Common myeloid progenitor, CD34-positive (primary cell): ENCODE measurements around the gene ACAD11.

Source experiments
- CTCF ChIA-PET: fragments of 350-600 bp; sonication (Branson Sonifier 250); formaldehyde crosslinking; loops from one replicate; lab custom pipeline; 2021; ENCODE audit warnings: antibody characterized with exemption; lab: Charles Lee
- POLR2A ChIA-PET: fragments of 350-600 bp; sonication (Branson Sonifier 250); formaldehyde crosslinking; loops from one replicate; lab custom pipeline; 2021; ENCODE audit warnings: antibody characterized with exemption; lab: Charles Lee
- DNase-seq, 3 donors: peaks; one replicate each; pipeline versions ENCODE4 v3.0.0 to v3.0.0-alpha.2; 2013
- H3K27ac ChIP-seq, 2 experiments: 1 replicate in 1 of 2; 2 replicates in 1 of 2; pipeline ENCODE4 v1.7.0; 2013; ENCODE audit warnings: inconsistent platforms in 2 of 2, low read length in 2 of 2, mild to moderate bottlenecking in 2 of 2, low read depth in 1 of 2, moderate library complexity in 1 of 2; ENCODE audit not compliant: severe bottlenecking in 2 of 2, insufficient read depth in 1 of 2, poor library complexity in 1 of 2
- H3K27me3 ChIP-seq, 5 experiments: replicated peaks in 2 of 5; 1 replicate in 3 of 5; 2 replicates in 2 of 5; pipeline versions ENCODE4 v1.6.1 to v1.7.0; 2013; ENCODE audit warnings: low read length in 4 of 5, mild to moderate bottlenecking in 2 of 5, moderate library complexity in 2 of 5, inconsistent platforms in 1 of 5; ENCODE audit not compliant: insufficient read depth in 5 of 5, control insufficient read depth in 4 of 5
- H3K36me3 ChIP-seq, 4 experiments: 1 replicate in 2 of 4; 2 replicates in 2 of 4; pipeline versions ENCODE4 v1.6.1 to v1.7.0; 2013; ENCODE audit warnings: low read length in 3 of 4, control low read depth in 1 of 4, mild to moderate bottlenecking in 1 of 4; ENCODE audit not compliant: control insufficient read depth in 4 of 4, insufficient read depth in 4 of 4
- H3K4me1 ChIP-seq, 4 experiments: 1 replicate in 3 of 4; 2 replicates in 1 of 4; pipeline versions ENCODE4 v1.6.1 to v1.7.1; 2013; ENCODE audit warnings: low read length in 3 of 4, mild to moderate bottlenecking in 3 of 4, control low read depth in 1 of 4, inconsistent platforms in 1 of 4, moderate library complexity in 1 of 4; ENCODE audit not compliant: control insufficient read depth in 4 of 4, insufficient read depth in 4 of 4; ENCODE audit errors: control extremely low read depth in 1 of 4
- H3K4me3 ChIP-seq, 7 experiments: 1 replicate in 4 of 7; 2 replicates in 3 of 7; pipeline versions ENCODE4 v1.5.1 to v1.7.0; 2013; ENCODE audit warnings: mild to moderate bottlenecking in 7 of 7, low read length in 6 of 7, moderate library complexity in 6 of 7, inconsistent platforms in 2 of 7, low read depth in 2 of 7, control low read depth in 1 of 7; ENCODE audit not compliant: insufficient read depth in 4 of 7, control insufficient read depth in 1 of 7; ENCODE audit errors: extremely low read depth in 1 of 7
- H3K9me3 ChIP-seq, 5 experiments: 1 replicate in 4 of 5; 2 replicates in 1 of 5; pipeline versions ENCODE4 v1.6.1 to v1.7.1; 2013; ENCODE audit warnings: low read length in 4 of 5, mild to moderate bottlenecking in 2 of 5, inconsistent platforms in 1 of 5, low read depth in 1 of 5, moderate library complexity in 1 of 5; ENCODE audit not compliant: control insufficient read depth in 4 of 5, insufficient read depth in 2 of 5; ENCODE audit errors: control extremely low read depth in 1 of 5
- WGBS: methylation state at CpG from one replicate; pipeline ENCODE4 v1.1.5; 2013; ENCODE audit not compliant: insufficient coverage; 5-methylcytosine and 5-hydroxymethylcytosine counted together

ACAD11 gene

GRCh38 chr3:132681421-132681820, 21.8 kb upstream of the ACAD11 start:
- ChIA-PET CTCF (interaction anchor here (1.0 to 1.7 kb wide), 3 partner anchors 11 to 147 kb away, joined by 3 to 5 read pairs (median 3); no protein-coding TSS in a partner anchor), POLR2A (no interaction called here)
- no peaks in the 10 kb centered on the region for H3K9me3 ChIP-seq

GRCh38 chr3:132679911-132680310, 20.3 kb upstream of the ACAD11 start:
- H3K27ac ChIP-seq: no peak overlapping the region
- no peak for DNase-seq
- H3K27me3 ChIP-seq: no peaks in the 10 kb centered on the region
- ChIA-PET POLR2A (interaction anchor here (0.6 kb wide), 1 partner anchor 147 kb away, joined by 3 read pairs; no protein-coding TSS in a partner anchor), CTCF (no interaction called here)
- no peaks in the 10 kb centered on the region for H3K9me3 ChIP-seq
- no peaks in the 10 kb centered on the region for H3K4me1 ChIP-seq
- 96% methylated on average over 4 of the region's 5 CpGs for WGBS
- H3K4me3 ChIP-seq: no peak overlapping the region
- H3K36me3 ChIP-seq: peaks cover 5 to 71% (median 25%) of the 10 kb centered on the region in 4 experiments

More at GRCh38 chr3:132681421-132681820, 21.8 kb upstream of the ACAD11 start:
- Histone ChIP-seq H3K4me1 (no peaks in the 10 kb centered on the region), H3K27me3 (no peaks in the 10 kb centered on the region), H3K27ac (no peak overlapping the region), H3K4me3 (no peak overlapping the region), H3K36me3 (peaks cover 5 to 71% (median 26%) of the 10 kb centered on the region in 4 experiments)
- WGBS: 80% methylated on average over 1 of the region's 3 CpGs
- no peak for DNase-seq

- Histone ChIP-seq H3K4me1 (no peaks in the 10 kb centered on the region), H3K27ac (no peak overlapping the region), H3K27me3 (no peaks in the 10 kb centered on the region), H3K9me3 (no peaks in the 10 kb centered on the region), H3K4me3 (no peak overlapping the region), H3K36me3 (peaks cover 11 to 62% (median 26%) of the 10 kb centered on the region in 4 experiments)
- ChIA-PET POLR2A (interaction anchor here (0.6 kb wide), 1 partner anchor 19 kb away, joined by 3 read pairs; no protein-coding TSS in a partner anchor), CTCF (interaction anchor here (1.0 kb wide), 1 partner anchor 19 kb away, joined by 4 read pairs; no protein-coding TSS in a partner anchor)
- no peak for DNase-seq
These were observed 15.8 kb upstream of the ACAD11 start for GRCh38 chr3:132675408-132675807.

GRCh38 chr3:132669256-132669777, 9.7 kb upstream of the ACAD11 start:
- POLR2A ChIA-PET: no interaction called here

GRCh38 chr3:132665230-132665745, 5.7 kb upstream of the ACAD11 start:
- no CpG with 5 or more reads among the region's 3 CpGs for WGBS
- no peak for DNase-seq

More at GRCh38 chr3:132669256-132669777, 9.7 kb upstream of the ACAD11 start:
- CTCF ChIA-PET: interaction anchor here (1.0 to 1.7 kb wide), 2 partner anchors 11 to 13 kb away, joined by 4 to 11 read pairs; no protein-coding TSS in a partner anchor
- DNase-seq: peak in 1 of 3 donors; percentile 13
- Histone ChIP-seq H3K9me3 (no peaks in the 10 kb centered on the region), H3K27ac (no peak overlapping the region), H3K36me3 (peaks cover 9 to 44% (median 30%) of the 10 kb centered on the region in 4 experiments), H3K27me3 (no peaks in the 10 kb centered on the region), H3K4me3 (no peak overlapping the region), H3K4me1 (peaks cover 2 to 12% (median 6%) of the 10 kb centered on the region in 4 experiments)
- 100% methylated on average over 5 of the region's 5 CpGs for WGBS

DNA sequence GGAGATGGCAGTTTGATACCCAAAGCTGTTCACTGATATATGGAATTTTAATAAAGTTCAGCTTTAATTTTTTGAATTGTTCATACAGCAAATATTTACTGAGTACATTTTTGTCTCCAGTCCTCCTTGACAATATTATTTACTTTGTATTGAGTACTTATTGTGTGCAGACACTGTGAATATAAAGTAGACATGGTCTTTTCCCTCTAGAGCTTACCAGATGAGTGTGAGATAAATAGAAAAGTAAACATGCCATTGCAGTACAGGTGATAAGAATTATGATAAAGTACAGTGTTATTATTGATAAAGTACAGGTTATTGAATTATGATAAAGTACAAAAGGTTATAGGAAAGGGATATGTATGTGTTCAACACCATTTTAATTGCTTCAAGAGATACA, 2.6 kb upstream of the ACAD11 start:
- CTCF ChIA-PET: no interaction called here
- POLR2A ChIA-PET: no interaction called here
- Histone ChIP-seq H3K4me1 (peaks cover 3 to 28% (median 15%) of the 10 kb centered on the region in 4 experiments), H3K36me3 (peaks cover 0 to 21% (median 9%) of the 10 kb centered on the region in 4 experiments), H3K9me3 (no peaks in the 10 kb centered on the region), H3K27me3 (no peaks in the 10 kb centered on the region), H3K27ac (no peak overlapping the region), H3K4me3 (peak overlapping the region in 1 of 7 experiments; percentile 83)
- no peak for DNase-seq

More at GRCh38 chr3:132665230-132665745, 5.7 kb upstream of the ACAD11 start:
- Histone ChIP-seq H3K4me3 (no peak overlapping the region), H3K27ac (no peak overlapping the region), H3K4me1 (peaks cover 8 to 21% (median 15%) of the 10 kb centered on the region in 4 experiments), H3K27me3 (no peaks in the 10 kb centered on the region), H3K36me3 (peaks cover 4 to 31% (median 14%) of the 10 kb centered on the region in 4 experiments), H3K9me3 (no peaks in the 10 kb centered on the region)
- ChIA-PET POLR2A (no interaction called here), CTCF (interaction anchor here (0.7 kb wide), 1 partner anchor 23 kb away, joined by 3 read pairs; no protein-coding TSS in a partner anchor)

- H3K27me3 ChIP-seq: no peaks in the 10 kb centered on the region
- peak overlapping the region in 6 of 7 experiments; percentile 83 to 99 (median 98) for H3K4me3 ChIP-seq
- H3K36me3 ChIP-seq: peaks cover 0 to 13% (median 5%) of the 10 kb centered on the region in 4 experiments
- peaks cover 3 to 28% (median 16%) of the 10 kb centered on the region in 4 experiments for H3K4me1 ChIP-seq
- H3K9me3 ChIP-seq: no peaks in the 10 kb centered on the region
- H3K27ac ChIP-seq: peak overlapping the region; percentile 41 to 92
- no peak for DNase-seq
- ChIA-PET POLR2A (interaction anchor here (0.6 kb wide), 1 partner anchor 10 kb away, joined by 3 read pairs; no protein-coding TSS in a partner anchor), CTCF (interaction anchor here (0.7 to 1.4 kb wide), 3 partner anchors 10 to 24 kb away, joined by 3 to 5 read pairs (median 3); no protein-coding TSS in a partner anchor)
- WGBS: 10% methylated on average over 2 of the region's 8 CpGs
These were observed 1.5 kb upstream of the ACAD11 start for GRCh38 chr3:132661101-132661500.
